Sigmoid colon (tissue), 7 donors: ENCODE measurements around the gene IL2RA. TPM values are rescaled to one million over a fixed set of nuclear protein-coding genes. Genes with fewer than 3 reads are reported as not detected.

Experiments
- DNase-seq: peaks from one replicate; pipeline ENCODE4 v3.0.0-alpha.2; 2019
- H3K27ac ChIP-seq, 4 donors: fragments of 200-600 bp; sonication (generic); one replicate each; pipeline ENCODE4 v1.5.1; 2016 to 2019; ENCODE audit warnings: mild to moderate bottlenecking in 1 of 4
- H3K27me3 ChIP-seq, 3 donors: fragments of 200-600 bp; sonication (generic); one replicate each; pipeline ENCODE4 v1.5.1; 2019; ENCODE audit warnings: mild to moderate bottlenecking in 1 of 3
- H3K36me3 ChIP-seq, 4 donors: fragments of 200-600 bp; sonication (generic); one replicate each; pipeline ENCODE4 v1.5.1; 2016 to 2019
- H3K4me1 ChIP-seq, 4 donors: fragments of 200-600 bp; sonication (generic); one replicate each; pipeline ENCODE4 v1.5.1; 2017 to 2019
- H3K4me3 ChIP-seq, 4 donors: fragments of 200-600 bp; sonication (generic); one replicate each; pipeline ENCODE4 v1.5.1; 2017 to 2019; ENCODE audit warnings: mild to moderate bottlenecking in 2 of 4, moderate library complexity in 1 of 4
- H3K9me3 ChIP-seq, 4 donors: fragments of 200-600 bp in 3 of 4; sonication (generic) in 3 of 4; one replicate each; pipeline versions ENCODE4 v1.5.1 to v1.6.1; 2013 to 2019
- EP300 ChIP-seq, 4 donors: sonication (generic); formaldehyde crosslinking; IDR thresholded peaks; one replicate each; pipeline ENCODE4 v1.6.1; 2017; ENCODE audit warnings: antibody characterized with exemption in 4 of 4
- POLR2A ChIP-seq, 2 donors: fragments of 450-650 bp; IDR thresholded peaks; one replicate each; pipeline ENCODE4 v1.6.1; 2016; ENCODE audit warnings: antibody characterized with exemption in 2 of 2, mild to moderate bottlenecking in 2 of 2, moderate library complexity in 2 of 2
- POLR2AphosphoS5 ChIP-seq, 4 donors: sonication (generic); formaldehyde crosslinking; IDR thresholded peaks; one replicate each; pipeline ENCODE4 v1.6.1; 2017; ENCODE audit warnings: antibody characterized with exemption in 4 of 4
- WGBS, 2 donors: extraction: QIAGEN DNeasy Blood & Tissue Kit; methylation state at CpG; one replicate each; pipeline ENCODE4 v1.1.7; 2013; 5-methylcytosine and 5-hydroxymethylcytosine counted together
- intact Hi-C: fragments of 100-400 bp; cut with DNase I; formaldehyde crosslinking; loops from one replicate; pipeline ENCODE4 v1.15.1; 2023
- polyA plus RNA-seq, 3 donors: library from polyadenylated mRNA; stranded (reverse); fragments of 200-250 nt; gene quantifications; one replicate each; pipeline ENCODE4 v1.2.3, GENCODE V29; 2013
- total RNA-seq, 4 donors: library from RNA; depleted of rRNA; stranded (reverse); fragments of >200 nt; gene quantifications; one replicate each; pipeline ENCODE4 v1.1.0, GENCODE V29; 2016
- TF ChIP-seq, protein P1 (sequence below), 4 experiments: fragments of 450-650 bp in 3 of 4; fragments of 200-600 bp in 1 of 4; IDR thresholded peaks; one replicate each; pipeline ENCODE4 v1.5.1; 2016 to 2019; ENCODE audit warnings: antibody characterized with exemption in 4 of 4, mild to moderate bottlenecking in 3 of 4, moderate library complexity in 2 of 4
- donor health status: healthy with polysubstance abuse.
- donor health status: Bipolar disorder and iron deficiency.
- donor health status: healthy.

Gene IL2RA
- total and polyA plus RNA-seq, 7 donors, result 0.60 to 14.0 (median 4.7) TPM; not detected in 1

DNA sequence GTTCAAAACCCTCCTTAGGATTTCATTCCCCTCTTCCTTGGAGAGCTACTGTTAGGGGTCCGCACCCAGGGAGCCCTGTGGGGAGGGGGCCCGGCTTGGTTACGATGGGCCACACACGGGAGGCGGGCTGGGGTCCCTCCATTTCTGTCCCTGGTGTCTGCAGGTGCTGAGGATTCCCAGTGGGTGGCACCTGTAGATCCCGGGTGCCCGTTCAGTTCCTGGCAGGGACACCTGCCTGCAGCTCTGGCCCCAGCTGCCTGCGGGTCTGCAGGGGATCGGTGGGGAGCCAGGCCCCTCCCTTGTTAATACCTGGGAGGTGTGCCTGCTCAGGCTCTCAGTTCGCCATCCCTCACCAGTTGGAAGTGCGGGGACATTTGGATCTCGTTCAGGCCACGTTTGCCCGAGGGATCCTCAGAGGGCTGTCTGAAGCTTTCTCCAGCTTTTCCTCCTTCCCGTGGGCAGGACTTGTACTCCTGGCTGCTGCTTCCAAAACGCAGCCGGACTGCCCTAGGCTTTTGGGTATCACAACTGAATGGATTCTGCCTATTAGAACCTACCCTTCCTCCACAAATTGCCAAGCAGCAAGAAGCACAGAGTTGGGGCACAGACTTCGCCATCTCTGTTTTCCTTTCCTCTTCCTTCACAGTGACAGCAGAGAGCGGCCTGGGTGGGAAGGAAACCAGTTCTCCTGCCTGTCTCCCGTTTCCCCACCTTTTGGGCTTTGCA is 62.6 kb downstream of the IL2RA start:
- Histone ChIP-seq H3K36me3 (no peaks in the 10 kb centered on the region), H3K27ac (no peak overlapping the region), H3K27me3 (no peaks in the 10 kb centered on the region), H3K9me3 (no peaks in the 10 kb centered on the region), H3K4me3 (no peak overlapping the region), H3K4me1 (no peaks in the 10 kb centered on the region)
- intact Hi-C loops, result no loop called here
- WGBS, 2 donors, result 46 to 84% methylated on average over 20 of the region's 20 CpGs
- TF ChIP-seq POLR2AphosphoS5 (IDR thresholded peaks at IDR 0.05) (no peak), EP300 (IDR thresholded peaks at IDR 0.05) (no peak), POLR2A (IDR thresholded peaks at IDR 0.05) (no peak)
- TF ChIP-seq, protein P1, sequence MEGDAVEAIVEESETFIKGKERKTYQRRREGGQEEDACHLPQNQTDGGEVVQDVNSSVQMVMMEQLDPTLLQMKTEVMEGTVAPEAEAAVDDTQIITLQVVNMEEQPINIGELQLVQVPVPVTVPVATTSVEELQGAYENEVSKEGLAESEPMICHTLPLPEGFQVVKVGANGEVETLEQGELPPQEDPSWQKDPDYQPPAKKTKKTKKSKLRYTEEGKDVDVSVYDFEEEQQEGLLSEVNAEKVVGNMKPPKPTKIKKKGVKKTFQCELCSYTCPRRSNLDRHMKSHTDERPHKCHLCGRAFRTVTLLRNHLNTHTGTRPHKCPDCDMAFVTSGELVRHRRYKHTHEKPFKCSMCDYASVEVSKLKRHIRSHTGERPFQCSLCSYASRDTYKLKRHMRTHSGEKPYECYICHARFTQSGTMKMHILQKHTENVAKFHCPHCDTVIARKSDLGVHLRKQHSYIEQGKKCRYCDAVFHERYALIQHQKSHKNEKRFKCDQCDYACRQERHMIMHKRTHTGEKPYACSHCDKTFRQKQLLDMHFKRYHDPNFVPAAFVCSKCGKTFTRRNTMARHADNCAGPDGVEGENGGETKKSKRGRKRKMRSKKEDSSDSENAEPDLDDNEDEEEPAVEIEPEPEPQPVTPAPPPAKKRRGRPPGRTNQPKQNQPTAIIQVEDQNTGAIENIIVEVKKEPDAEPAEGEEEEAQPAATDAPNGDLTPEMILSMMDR (IDR thresholded peaks at IDR 0.05), result no peak
- no peak for DNase-seq

DNA sequence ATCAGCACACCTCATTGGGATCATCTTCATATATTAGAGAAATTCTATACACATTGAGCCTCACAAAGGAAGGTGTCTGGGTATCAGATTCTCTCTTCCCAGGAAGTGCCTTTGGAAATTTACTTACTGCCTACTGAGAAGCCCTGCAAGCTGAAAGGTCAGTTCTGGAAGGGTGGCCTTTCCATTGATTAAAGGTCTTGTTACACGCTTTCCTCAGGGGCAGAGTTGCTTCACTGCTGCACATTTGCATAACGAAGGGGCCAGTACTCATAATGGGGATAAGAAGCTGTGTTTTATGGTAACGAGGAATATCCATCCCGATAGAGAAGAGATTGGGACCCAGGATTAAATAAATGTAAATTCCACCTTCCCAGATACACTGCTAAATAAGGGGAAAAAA is 65.5 kb downstream of the IL2RA start:
- no peak for DNase-seq
- no peak for TF ChIP-seq EP300 (IDR thresholded peaks at IDR 0.05)
- Histone ChIP-seq H3K36me3 (no peaks in the 10 kb centered on the region), H3K4me3 (no peak overlapping the region), H3K27ac (no peak overlapping the region), H3K9me3 (peaks cover 0 to 6% (median under 1%) of the 10 kb centered on the region in 4 donors), H3K4me1 (no peaks in the 10 kb centered on the region), H3K27me3 (no peaks in the 10 kb centered on the region)
- WGBS, 2 donors, result 92 to 95% methylated on average over 4 of the region's 4 CpGs
- intact Hi-C loops, result no loop called here

DNA sequence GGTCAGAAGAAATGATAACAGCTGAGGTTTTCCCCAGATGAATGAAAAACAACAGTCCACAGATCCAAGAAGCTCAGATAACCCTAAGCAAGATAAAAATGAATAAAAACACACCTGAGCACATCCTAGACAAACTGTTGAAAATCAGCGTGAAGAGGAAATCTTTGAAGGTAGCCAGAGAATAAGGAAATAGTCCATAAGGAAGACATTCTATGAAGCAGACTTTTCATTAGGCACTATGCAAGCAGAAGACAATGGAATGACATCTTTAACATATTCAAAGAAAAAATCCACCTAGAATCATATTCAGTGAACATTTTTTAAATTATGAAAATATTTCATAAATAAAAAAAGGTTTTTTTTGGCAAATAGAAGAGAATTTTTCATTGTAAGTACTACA is 69.8 kb downstream of the IL2RA start:
- no peak for DNase-seq
- WGBS, 2 donors, result 93 to 98% methylated on average over 1 of the region's 1 CpG
- TF ChIP-seq POLR2AphosphoS5 (IDR thresholded peaks at IDR 0.05), result no peak
- TF ChIP-seq, protein P1 (IDR thresholded peaks at IDR 0.05), result no peak
- TF ChIP-seq EP300 (IDR thresholded peaks at IDR 0.05), result no peak
- no peak for TF ChIP-seq POLR2A (IDR thresholded peaks at IDR 0.05)
- intact Hi-C loops, result no loop called here
- Histone ChIP-seq H3K27me3 (no peaks in the 10 kb centered on the region), H3K9me3 (peaks cover 0 to 6% (median 2%) of the 10 kb centered on the region in 4 donors), H3K36me3 (no peaks in the 10 kb centered on the region), H3K27ac (no peak overlapping the region), H3K4me3 (no peak overlapping the region), H3K4me1 (no peaks in the 10 kb centered on the region)

DNA sequence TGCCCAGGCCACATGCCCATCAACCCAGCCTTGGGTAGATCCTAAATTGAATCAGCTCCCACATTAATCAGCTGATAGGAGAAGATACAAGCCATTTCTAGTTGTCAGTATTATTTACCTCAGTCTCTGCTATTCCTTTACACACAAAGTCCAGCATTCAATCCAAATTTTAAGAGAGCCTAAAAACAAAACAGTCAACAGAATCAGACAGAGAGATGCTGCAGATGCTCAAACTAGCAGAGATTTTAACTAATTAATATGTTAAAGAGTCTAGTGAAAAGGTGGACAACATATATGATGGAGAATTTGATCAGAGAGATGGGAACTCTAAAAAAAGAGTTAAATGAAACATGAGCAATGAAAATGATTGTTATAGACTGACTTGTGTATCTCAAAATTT is 70.5 kb downstream of the IL2RA start:
- H3K4me1 ChIP-seq, result no peaks in the 10 kb centered on the region
- no peak overlapping the region for H3K27ac ChIP-seq
- no peaks in the 10 kb centered on the region for H3K36me3 ChIP-seq
- intact Hi-C loops, result no loop called here
- no peak for DNase-seq
- TF ChIP-seq, protein P1 (IDR thresholded peaks at IDR 0.05), result no peak
- TF ChIP-seq POLR2AphosphoS5 (IDR thresholded peaks at IDR 0.05) (no peak), EP300 (IDR thresholded peaks at IDR 0.05) (no peak), POLR2A (IDR thresholded peaks at IDR 0.05) (no peak)
- H3K27me3 ChIP-seq, result no peaks in the 10 kb centered on the region
- H3K4me3 ChIP-seq, result no peak overlapping the region
- peaks cover 0 to 6% (median 2%) of the 10 kb centered on the region in 4 donors for H3K9me3 ChIP-seq

DNA sequence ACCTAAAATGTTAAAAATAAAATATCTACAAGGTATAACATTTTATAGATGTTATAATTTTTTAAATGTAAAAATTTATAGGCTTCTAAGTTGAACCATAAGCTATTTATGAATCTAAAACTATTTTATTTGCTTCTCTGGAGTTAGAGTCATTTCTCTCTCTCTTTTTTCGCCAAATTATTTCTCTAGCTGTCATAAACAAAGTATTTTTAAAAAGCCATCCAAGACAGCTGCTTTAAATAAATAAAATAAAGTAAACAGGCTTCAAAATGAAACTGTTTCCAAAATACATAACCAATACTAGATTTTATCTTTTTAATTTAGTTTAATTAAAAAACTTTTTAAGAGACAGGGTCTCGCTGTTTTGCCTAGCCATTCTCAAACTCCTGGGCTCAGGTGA is 72.4 kb downstream of the IL2RA start:
- Histone ChIP-seq H3K4me3 (no peak overlapping the region), H3K9me3 (peaks cover 0 to 6% (median 2%) of the 10 kb centered on the region in 4 donors), H3K36me3 (no peaks in the 10 kb centered on the region), H3K27ac (peak overlapping the region; percentile 6 to 46 (median 22)), H3K4me1 (no peaks in the 10 kb centered on the region), H3K27me3 (no peaks in the 10 kb centered on the region)
- TF ChIP-seq EP300 (IDR thresholded peaks at IDR 0.05) (no peak), POLR2AphosphoS5 (IDR thresholded peaks at IDR 0.05) (no peak), POLR2A (IDR thresholded peaks at IDR 0.05) (no peak)
- TF ChIP-seq, protein P1 (IDR thresholded peaks at IDR 0.05), result no peak
- WGBS, 2 donors, result 82% methylated on average over 2 of the region's 2 CpGs
- intact Hi-C loops, result no loop called here
- no peak for DNase-seq
